Measurements from ENCODE around the gene IL17REL. TPM values are rescaled to one million over a fixed set of nuclear protein-coding genes. Genes with fewer than 3 reads are reported as not detected.

The IL17REL gene
- total RNA-seq, 1 experiment from 2014 or later = not detected

- Mint-ChIP-seq H3K27me3 (ENCODE audit: insufficient read depth, unreplicated experiment) (no peaks in the 10 kb centered on the region), H3K4me3 (ENCODE audit: unreplicated experiment) (no peak overlapping the region), H3K36me3 (ENCODE audit: insufficient read depth, unreplicated experiment) (no peaks in the 10 kb centered on the region), H3K9me3 (ENCODE audit: unreplicated experiment) (no peaks in the 10 kb centered on the region), H3K27ac (ENCODE audit: unreplicated experiment) (no peak overlapping the region), H3K4me1 (ENCODE audit: low read depth, unreplicated experiment) (peaks cover 9% of the 10 kb centered on the region)
- Histone ChIP-seq H3K27me3 (replicated peaks; ENCODE audit: control insufficient read depth, insufficient read depth, low read length) (no peaks in the 10 kb centered on the region), H3K4me3 (ENCODE audit: low read depth, low read length) (no peak overlapping the region), H3K9me3 (no peaks in the 10 kb centered on the region), H3K4me1 (no peaks in the 10 kb centered on the region), H3K36me3 (ENCODE audit: control insufficient read depth, insufficient read depth, low read length) (no peaks in the 10 kb centered on the region)
- TF ChIP-seq, protein P1, sequence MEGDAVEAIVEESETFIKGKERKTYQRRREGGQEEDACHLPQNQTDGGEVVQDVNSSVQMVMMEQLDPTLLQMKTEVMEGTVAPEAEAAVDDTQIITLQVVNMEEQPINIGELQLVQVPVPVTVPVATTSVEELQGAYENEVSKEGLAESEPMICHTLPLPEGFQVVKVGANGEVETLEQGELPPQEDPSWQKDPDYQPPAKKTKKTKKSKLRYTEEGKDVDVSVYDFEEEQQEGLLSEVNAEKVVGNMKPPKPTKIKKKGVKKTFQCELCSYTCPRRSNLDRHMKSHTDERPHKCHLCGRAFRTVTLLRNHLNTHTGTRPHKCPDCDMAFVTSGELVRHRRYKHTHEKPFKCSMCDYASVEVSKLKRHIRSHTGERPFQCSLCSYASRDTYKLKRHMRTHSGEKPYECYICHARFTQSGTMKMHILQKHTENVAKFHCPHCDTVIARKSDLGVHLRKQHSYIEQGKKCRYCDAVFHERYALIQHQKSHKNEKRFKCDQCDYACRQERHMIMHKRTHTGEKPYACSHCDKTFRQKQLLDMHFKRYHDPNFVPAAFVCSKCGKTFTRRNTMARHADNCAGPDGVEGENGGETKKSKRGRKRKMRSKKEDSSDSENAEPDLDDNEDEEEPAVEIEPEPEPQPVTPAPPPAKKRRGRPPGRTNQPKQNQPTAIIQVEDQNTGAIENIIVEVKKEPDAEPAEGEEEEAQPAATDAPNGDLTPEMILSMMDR (IDR thresholded peaks at IDR 0.05; ENCODE audit: insufficient read depth in 1 of 2, low read depth in 1 of 2, low read length in 1 of 2, severe bottlenecking in 1 of 2, unreplicated experiment in 1 of 2) = no peak
- no TSS peak for BruUV-seq (replicated peaks)
- ChIA-PET CTCF (no interaction called here), POLR2A (no interaction called here)
- no peak for DNase-seq
- intact Hi-C loops (cut with micrococcal nuclease; ENCODE audit: unreplicated experiment) = no loop called here
Measured at GRCh38 chr22:50000587-50001387, 11.8 kb downstream of the IL17REL start.

DNA sequence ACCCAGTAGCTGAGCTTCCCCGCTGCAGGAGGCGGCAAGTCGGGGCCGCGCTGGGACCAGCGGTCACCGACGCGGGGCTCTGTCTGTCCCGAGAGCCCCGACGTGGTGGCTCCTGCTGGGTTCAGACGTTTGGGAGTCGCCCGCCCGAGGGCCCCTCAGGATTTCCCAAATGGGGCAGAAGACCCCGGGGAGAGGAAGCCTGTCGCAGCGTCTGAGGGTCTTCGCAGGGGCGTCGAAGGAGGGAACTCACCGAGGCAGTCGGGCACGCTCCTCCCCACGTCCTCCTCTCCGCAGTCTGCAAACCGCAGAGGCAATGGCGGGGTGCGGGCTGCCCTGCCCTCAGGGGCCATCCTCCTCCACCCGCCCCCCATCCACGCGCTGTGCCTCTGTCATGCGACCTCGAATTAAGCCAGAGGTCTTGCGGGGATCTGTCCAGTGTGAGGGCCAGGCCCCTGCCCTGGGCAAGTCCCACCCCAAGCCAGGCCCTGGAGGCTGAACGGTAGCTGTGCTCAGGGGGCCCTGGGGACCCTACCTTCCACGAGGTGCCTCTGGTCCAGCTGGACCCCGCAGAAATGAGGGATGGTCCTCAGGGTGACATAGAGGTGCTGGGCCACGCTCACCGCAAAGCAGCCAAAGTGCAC, 12.5 kb downstream of the IL17REL start:
- DNase-seq = no peak
- BruUV-seq (replicated peaks) = no TSS peak
- no peaks in the 10 kb centered on the region for H3K36me3 Mint-ChIP-seq (ENCODE audit: insufficient read depth, unreplicated experiment)
- intact Hi-C loops (cut with micrococcal nuclease; ENCODE audit: unreplicated experiment) = no loop called here
- no peak overlapping the region for H3K4me3 ChIP-seq (ENCODE audit: low read depth, low read length)
- POLR2A ChIA-PET = no interaction called here
- no peaks in the 10 kb centered on the region for H3K36me3 ChIP-seq (ENCODE audit: control insufficient read depth, insufficient read depth, low read length)
- no peaks in the 10 kb centered on the region for H3K27me3 Mint-ChIP-seq (ENCODE audit: insufficient read depth, unreplicated experiment)
- H3K9me3 ChIP-seq = no peaks in the 10 kb centered on the region
- no peaks in the 10 kb centered on the region for H3K9me3 Mint-ChIP-seq (ENCODE audit: unreplicated experiment)
- peaks cover 5% of the 10 kb centered on the region for H3K4me1 Mint-ChIP-seq (ENCODE audit: low read depth, unreplicated experiment)
- TF ChIP-seq, protein P1 (IDR thresholded peaks at IDR 0.05; ENCODE audit: insufficient read depth in 1 of 2, low read depth in 1 of 2, low read length in 1 of 2, severe bottlenecking in 1 of 2, unreplicated experiment in 1 of 2) = no peak
- H3K4me1 ChIP-seq = no peaks in the 10 kb centered on the region
- H3K4me3 Mint-ChIP-seq (ENCODE audit: unreplicated experiment) = no peak overlapping the region
- H3K27me3 ChIP-seq (replicated peaks; ENCODE audit: control insufficient read depth, insufficient read depth, low read length) = no peaks in the 10 kb centered on the region
- CTCF ChIA-PET = no interaction called here
- H3K27ac Mint-ChIP-seq (ENCODE audit: unreplicated experiment) = no peak overlapping the region

- intact Hi-C loops (cut with micrococcal nuclease; ENCODE audit: unreplicated experiment) = no loop called here
- Histone ChIP-seq H3K27me3 (replicated peaks; ENCODE audit: control insufficient read depth, insufficient read depth, low read length) (no peaks in the 10 kb centered on the region), H3K9me3 (no peaks in the 10 kb centered on the region), H3K36me3 (ENCODE audit: control insufficient read depth, insufficient read depth, low read length) (no peaks in the 10 kb centered on the region), H3K4me1 (no peaks in the 10 kb centered on the region), H3K4me3 (ENCODE audit: low read depth, low read length) (no peak overlapping the region)
- no peak overlapping the region for H3K27ac Mint-ChIP-seq (ENCODE audit: unreplicated experiment)
- POLR2A ChIA-PET = no interaction called here
- no TSS peak for BruUV-seq (replicated peaks)
- H3K4me1 Mint-ChIP-seq (ENCODE audit: low read depth, unreplicated experiment) = no peaks in the 10 kb centered on the region
- H3K36me3 Mint-ChIP-seq (ENCODE audit: insufficient read depth, unreplicated experiment) = no peaks in the 10 kb centered on the region
- H3K9me3 Mint-ChIP-seq (ENCODE audit: unreplicated experiment) = no peaks in the 10 kb centered on the region
- no peaks in the 10 kb centered on the region for H3K27me3 Mint-ChIP-seq (ENCODE audit: insufficient read depth, unreplicated experiment)
- no peak for DNase-seq
- CTCF ChIA-PET = no interaction called here
- H3K4me3 Mint-ChIP-seq (ENCODE audit: unreplicated experiment) = no peak overlapping the region
- TF ChIP-seq, protein P1 (IDR thresholded peaks at IDR 0.05; ENCODE audit: insufficient read depth in 1 of 2, low read depth in 1 of 2, low read length in 1 of 2, severe bottlenecking in 1 of 2, unreplicated experiment in 1 of 2) = no peak
Measured at GRCh38 chr22:49999063-49999945, 13.3 kb downstream of the IL17REL start.

Data from Caco-2 (cell line).